HG03521 (cell line): ENCODE data around the gene GNB1L.

ENCODE experiments used
- ATAC-seq: cut with Tn5 transposase; IDR thresholded peaks from one replicate; pipeline ENCODE4 v1.9.1; 2021; ENCODE audit warnings: mild to moderate bottlenecking, moderate library complexity; ENCODE audit not compliant: unreplicated experiment

GNB1L gene

DNA sequence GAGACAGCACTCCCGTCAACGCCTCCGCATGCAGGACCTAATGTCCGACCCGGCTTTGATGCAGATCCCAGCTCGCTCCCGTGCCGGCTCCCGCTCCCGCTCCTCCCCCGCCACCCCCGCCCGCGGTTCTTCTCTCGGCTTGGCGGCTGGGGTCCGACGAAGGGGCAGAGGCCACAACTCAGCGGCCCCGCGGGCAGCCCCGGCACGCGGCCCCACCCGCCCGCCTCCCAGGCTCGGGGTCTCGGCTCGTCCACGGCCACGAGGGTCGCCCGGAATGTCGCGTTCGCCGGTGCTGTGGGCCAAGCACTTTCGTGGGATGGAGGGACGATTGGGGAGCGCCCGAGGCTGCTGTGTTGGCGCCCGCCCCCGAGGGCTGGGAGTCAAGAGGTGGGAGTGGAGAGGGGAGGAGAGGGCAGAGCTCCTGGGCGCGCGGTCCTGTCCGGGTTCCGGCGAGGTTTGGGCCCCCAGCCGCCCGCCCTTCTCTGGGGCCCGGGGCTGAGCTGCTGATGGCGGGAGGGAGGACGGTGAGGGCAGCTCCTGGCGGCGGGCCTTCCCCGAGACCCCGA is 99.4 kb downstream of the GNB1L start:
- ATAC-seq = no peak

DNA sequence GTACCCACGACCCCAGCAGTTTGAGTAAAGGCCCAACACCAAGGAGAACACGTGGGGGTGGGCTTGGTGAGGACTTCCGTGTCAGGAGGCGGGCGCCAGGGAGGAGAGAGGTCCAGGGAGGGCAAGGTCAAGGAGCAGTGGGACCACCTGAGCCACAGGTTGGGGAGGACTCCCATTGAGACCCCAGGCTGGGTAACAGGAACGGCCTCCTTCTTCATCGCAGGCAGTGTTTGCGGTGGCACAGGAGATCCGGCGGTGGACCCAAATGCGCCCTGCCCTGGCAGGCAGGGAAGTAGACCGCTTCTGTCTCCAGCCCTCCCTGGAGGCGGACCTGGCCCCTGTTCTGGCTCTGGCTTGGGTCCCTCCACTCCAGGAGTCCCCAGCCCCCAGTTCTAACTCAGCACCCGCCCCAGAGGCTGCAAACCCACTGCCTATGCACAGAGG is 100.0 kb downstream of the GNB1L start:
- ATAC-seq = no peak

DNA sequence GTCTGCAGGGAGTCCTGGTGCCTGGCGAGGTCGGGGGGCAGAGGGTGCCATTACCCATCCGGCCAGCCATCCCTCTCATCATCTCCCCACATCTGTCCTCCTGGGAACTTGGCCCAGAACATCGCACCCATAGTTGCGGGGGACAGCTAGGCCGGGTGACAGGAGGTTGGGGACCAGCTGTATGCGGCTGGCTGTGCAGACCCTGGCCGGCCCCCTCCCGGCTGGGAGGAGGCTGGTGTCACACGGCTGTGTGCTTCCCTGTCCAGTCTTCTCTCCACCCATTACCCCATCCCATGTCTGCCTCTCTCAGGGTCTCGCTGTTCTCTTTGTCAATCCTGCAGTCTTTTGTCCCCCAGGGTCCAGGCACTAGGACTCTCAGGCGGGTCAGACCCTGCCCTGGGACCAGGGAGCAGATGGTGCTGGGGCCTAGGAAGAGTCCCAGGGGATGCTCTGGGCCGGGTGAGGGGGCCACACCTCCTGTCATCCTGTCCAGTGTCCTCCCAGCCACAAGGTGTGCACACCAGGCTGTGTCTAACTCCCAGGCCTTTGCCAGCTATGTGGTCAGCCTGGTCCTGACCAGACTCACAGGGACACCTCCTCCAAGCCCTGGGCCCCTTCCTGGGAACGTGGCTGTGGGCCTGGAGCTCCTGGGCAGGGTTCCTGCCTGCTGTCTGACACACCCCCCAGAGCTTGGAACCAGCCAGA is 100.5 kb downstream of the GNB1L start:
- no peak for ATAC-seq

DNA sequence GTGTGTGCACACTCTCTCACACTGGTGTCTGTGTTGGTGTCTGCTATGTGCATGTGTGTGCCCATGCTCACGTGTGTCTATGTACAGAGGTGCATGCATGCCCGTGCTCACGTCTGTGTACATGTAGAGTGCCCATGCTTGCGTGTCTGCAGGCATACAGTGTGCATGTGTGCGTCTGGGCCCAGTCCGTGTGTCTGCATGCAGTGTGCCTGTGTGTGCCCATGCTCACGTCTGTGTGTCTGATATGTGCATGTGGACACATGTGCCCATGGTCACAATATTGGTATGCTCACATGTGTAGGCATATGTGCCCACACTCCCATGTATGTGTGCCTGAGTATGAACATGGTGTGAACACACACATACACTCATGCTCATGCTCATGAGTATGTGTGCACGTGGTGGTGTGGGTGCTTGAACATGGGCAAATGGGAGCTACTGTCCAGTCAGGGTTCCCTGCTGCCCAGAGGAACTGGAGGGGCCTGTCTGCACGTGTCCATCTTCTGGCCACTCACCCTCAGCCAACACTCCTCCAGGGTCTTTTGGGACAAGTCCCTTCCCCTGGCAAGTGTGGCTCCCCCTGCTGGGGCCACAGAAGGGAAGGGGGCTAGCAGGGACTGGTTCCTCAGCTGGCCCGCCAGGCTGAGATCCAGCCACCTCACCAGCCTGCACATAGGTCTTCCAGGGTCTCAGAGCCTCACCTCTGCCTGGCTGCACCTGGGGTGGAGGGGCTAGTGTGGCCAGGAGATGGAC is 101.4 kb downstream of the GNB1L start:
- no peak for ATAC-seq

DNA sequence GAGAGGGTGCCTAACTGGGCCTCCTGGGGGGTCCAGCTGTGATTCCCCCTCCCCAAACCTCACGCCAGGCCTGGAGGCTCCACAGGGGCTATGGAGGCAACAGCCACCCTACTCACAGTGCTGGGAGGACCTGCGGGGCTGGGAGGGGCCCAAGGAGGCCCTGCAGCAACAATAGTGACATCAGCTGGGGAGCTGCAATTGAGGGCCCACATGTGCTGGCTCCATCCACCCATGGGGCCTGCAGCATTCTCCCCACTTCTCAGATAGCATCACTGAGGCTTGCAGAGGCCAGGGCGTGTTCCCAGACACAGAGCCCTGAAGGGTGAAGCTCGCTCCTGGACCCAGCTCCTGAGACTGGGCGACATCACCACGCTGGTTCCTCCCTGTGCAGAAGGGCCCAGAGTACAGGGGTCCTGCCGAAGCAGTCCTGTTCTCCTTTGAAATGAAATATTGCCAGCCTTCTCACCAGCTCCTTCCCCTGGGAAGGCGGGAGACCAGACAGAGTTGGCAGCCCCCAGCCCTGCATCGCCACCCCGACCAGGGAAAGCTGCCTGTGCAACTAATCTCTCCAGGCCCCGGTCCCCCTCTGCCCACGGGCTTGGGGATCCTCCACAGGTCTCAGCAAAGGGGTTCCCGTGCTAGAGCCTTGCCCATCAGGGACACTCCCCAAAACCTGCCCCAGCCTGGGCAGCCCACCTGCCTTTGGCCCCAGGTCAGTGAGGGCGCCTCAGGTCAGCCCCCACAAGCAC is 103.0 kb downstream of the GNB1L start:
- no peak for ATAC-seq

DNA sequence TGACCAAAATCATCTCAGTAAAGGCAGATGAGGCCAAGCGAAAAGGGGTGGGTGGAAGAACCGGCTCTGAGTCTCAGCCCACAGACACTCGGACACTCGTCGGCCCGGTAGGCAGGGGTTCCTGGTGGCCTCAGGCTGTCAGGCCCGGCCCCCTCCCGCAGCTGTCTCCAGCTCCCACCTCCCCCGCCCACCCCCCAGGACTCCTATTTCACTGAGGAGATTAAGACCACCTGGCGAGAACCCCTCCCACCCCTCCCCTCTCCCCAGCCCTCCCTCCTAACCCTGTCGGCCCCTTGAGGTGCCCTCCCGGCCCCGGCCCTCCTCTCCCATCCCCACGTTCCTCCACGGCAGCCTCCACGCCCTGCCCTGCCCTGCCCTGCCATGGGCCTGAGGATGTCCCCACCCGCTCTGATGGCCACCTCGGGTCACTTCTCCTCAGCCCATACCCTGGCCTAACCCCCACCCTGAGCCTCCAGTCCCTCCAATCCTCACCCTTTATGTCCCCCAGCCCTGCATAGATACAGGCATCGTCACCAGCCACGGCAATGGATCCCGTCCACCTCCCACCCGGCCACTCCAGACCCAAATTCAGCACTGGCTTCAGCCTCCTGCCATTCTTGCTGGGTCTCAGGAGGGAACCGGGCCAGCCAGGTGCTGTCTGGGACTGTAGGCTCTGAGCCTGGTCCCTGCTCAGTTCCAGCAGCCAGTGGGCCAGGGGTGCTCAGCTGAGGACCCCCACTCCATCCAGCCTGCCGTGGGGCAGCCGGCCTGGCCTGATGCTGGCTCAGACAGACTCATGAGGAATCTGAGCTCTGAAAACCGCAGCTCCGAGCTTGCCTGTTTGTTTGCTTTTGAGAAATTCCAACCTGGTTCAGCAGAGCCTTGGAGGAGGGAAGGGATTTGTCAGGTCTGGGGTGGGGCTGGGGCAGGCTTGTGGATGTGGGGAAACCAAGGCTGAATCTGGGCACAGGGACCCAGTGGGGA is 103.9 kb downstream of the GNB1L start:
- no peak for ATAC-seq

DNA sequence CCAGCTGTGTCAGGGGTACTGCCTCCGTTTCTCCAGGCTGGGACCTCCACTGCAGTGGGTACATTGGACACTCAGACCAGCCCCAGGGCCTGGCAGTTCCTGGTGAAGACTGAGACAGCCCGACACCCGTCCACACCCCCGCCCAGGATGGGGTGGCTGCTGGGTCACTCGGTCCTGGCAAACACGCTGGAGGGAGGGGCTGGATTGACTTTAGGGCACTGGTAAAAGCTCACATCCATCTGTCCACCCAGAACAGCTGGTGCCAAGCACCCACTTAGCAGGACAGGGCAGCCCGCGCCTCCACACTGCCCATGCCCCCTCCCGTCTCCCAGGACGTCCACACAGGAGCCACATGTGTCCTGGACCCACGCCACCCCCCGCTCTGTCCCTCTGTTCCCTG is 104.8 kb downstream of the GNB1L start:
- no peak for ATAC-seq

DNA sequence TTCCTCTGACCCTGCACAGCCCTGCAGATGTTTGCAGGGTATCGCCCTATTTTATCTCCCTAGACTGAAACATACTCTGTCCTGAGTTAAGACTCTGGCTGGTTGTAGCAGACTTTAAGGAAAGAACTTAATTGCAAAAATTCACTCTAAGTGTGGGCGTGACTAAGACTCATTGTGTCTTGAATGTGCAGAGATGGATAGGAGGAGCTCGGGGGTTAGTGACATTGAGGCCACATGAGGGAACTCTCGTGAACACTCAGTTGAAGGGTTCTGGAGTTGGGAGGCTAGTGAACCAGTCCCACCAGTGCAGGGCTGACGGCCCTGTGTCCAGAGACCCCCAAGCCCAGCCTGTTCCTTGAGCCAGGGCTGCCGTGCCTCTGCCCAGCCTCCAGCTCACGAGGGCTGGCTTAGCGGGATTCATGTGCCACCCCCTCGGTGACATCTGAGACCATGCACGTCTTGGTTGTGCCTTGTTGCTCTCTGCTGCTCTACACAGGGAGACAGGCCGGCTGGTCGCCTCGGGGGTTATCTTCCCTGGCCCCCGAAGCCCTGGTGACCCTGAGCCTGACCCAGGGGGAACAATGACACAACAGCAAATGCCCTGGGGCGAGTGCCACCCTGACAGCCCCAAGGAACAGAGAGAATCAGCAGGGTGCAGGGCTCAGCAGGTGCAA is 105.5 kb downstream of the GNB1L start:
- ATAC-seq = no peak

DNA sequence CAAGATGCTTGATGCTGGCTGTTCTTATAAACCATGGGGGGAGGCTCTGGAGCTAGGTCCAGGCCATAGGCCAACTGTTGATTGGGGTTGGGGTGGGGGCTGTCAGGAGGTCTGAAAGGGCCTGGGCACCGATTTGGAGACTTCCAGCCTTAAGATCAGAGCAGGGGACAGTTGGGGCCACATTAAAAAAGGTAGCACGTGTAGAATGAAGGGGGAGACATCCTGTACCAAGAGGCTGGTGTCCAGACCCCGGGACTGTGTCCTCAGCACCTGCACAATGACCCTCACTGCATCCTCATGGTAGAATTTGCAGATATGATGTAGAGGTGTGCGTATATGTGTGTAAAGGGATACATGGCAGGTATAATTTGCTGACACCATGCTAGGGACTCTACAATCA is 106.5 kb downstream of the GNB1L start:
- ATAC-seq = no peak

DNA sequence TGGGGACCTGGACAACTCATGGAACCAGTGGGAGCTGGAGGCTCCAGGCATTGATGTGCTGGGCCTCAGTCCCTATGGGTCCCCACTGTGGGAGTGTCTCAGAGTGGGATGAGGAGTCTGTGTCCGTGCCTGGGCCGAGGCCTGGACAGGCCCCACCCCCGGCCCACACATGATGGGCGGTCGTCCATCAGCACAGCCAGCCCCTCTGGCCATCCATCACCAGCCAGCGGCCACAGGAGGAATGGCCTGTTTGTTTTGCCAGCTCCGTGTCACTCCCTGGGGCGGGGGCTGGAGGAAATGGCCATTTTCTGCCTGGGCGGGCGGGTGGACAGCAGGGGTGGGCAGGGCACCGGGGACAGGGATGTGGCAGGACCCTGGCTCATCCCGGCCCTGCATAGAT is 107.1 kb downstream of the GNB1L start:
- ATAC-seq = no peak

DNA sequence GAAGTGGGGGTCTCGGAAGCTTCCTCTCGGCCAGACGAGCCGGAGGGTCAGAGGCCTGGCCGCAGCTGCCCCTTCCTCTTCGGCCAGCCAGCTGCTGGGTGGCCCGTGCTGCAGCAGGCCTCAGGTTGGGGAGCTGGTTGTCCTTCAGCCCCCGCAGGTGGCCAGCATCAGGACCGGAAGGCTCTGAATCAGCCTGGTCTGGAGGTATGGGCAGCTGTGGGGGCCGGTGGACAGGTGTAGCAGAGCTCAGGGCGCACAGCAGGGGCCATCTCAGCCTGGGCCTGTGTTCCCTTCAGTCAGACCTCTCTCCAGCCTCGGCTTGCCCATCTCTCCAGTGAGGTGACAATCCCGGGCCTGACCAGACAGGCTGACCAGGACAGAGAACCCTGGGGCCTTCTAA is 107.9 kb downstream of the GNB1L start:
- ATAC-seq = no peak

DNA sequence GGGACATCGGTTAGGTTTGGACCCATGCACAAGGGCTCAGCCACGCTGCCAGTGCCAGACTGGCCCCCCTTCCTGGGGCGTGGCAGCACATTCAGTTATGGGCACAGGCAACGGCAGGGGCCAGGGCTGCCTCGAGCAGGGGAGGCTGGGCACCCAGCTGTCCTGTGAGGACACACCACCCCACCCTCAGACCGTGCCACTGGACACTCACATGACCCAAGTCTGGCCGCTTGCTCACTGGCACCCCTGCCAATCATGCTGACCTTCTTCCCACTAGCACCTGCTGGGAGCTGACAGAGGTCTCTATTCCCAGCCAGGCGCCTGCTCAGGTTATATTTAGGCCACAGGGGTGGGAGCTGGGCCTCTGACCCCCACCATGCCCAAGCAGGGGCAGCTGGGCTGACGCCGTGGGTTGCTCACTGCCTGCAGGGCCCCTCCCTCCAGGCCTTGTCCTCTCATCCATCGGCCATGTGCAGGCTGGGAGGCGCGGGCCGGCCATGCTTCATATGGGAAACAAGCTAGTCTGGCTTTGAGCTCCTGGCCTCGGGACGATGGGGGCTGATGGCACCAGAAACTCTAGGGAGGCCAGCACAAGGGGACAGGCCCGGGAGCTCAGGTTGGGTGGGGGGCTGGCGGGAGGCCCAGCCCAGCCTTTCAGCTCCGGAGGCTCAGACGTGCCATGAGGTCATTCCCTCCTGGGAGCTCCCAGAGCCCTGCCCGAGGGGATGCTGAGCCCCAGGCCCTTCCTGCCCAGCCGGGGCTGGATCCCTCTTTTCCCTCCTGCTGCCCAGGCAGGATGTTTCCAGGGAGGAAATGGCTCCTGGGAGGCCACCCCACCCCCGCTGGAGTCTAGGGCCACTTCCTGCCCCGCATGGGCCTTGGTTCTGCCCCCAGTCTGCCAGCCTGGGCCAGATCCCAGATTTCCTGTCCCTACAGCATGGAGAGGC is 109.2 kb downstream of the GNB1L start:
- no peak for ATAC-seq

DNA sequence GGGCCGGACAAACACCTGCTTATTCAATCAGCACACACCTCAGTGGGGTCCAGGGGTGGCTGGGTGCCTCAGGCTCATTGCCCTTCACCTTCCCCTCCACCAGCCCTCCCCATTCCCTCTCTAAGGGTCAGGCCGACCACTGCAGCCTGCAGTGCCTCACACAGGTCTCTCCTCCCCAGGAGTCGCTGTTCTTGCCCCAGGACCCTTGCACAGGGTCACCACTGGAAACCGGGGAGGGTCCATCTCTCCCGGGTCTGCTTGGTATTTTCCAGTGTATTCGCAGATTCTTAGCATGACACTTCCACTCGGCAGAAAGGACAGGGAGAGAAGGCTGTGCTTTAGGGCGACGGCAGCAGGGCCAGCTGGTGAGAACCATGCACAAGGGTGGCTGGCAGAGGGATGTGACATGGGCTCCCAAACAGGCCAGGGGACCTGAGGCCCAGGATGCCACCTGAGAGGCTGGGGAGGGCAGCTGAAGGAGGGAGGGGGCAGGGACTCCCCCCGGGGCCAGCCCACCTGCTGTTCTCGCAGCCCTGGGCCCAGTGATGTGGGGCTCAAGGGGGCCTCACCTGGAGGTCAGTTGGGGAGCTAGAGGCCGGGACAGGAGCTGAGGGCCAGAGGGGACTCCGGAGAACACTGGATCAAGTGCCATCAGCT is 110.2 kb downstream of the GNB1L start:
- ATAC-seq = no peak

DNA sequence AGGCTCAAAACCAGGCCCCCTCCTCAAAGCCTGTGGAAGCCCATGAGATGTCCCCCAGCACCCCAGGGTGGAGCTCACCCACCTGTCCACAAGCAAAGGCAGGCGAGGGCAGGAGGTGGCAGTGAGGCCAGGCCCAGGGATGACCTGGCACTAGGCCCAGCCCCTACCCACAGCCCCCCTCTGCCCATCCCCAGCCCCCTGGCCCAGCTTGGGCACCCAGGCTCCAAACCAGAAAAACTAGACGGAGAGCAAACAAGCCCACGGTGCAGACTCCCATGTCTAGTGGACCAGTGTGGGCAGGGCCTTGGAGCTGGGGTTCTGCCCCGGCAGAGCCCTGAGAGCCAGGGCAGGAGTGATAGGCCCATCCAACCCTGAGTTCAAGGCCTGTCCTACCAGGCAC is 111.0 kb downstream of the GNB1L start:
- no peak for ATAC-seq

DNA sequence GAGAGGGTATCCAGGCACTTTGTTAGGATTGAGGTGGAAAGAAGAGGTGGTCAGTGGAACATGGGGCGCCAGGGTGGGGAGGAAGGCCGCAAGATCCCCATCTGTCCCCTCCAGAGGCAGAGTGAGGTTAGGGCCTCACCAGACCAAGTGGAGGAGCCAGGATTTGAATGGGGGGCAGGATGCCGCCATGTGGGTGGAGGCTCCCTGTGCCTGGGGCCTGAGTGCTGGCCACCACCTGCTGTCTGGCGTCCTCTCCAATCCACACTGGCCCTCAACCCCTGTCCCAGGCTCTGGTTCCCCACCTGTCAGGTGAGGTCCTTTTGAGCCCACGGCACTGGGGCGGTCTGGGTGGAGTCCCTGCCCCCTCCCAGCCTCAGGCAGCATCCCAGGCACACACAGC is 111.6 kb downstream of the GNB1L start:
- ATAC-seq = no peak

DNA sequence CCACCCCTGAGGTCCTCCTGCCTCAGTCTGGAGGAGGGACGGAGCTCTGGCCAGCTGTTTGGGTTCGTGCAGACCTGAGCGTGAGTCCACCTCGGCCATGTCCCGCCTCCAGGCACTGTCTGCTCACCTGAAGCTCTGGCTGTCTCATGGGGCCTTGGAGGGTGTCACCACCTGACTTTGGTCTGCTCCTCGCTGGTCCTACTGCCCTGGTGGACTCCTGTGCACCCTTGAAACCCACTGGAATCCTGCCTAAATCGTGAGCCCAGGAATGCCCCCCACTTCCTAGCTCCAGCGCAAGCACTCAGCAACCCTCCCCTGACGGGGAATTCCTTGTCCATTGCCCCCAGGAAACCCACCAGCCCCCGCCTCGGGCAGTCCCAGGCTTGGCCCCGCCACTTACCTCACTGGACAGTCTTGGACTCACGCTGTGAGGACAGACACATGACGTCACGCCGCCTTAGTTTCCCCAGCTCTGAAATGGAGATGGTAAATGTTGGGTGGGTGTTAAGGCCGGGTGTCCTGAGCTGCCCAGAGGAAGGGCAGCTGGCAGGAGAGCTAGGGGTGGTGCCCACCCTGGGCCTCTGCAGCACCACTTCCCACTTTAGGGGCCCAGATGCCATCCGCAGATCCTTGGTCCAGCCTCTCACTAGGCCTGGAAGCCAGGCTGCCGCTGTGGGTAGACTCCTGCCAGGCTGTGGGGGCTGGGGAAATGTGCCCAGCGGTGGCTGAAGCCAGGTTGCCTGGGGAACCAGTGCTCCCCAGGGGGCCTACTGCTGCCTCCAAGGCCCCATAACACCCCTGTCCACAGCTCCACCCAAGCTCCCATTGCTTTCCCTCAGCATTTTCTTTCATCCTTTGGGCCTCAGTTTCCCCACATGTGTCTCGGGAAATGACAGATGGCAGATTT is 112.3 kb downstream of the GNB1L start:
- no peak for ATAC-seq

DNA sequence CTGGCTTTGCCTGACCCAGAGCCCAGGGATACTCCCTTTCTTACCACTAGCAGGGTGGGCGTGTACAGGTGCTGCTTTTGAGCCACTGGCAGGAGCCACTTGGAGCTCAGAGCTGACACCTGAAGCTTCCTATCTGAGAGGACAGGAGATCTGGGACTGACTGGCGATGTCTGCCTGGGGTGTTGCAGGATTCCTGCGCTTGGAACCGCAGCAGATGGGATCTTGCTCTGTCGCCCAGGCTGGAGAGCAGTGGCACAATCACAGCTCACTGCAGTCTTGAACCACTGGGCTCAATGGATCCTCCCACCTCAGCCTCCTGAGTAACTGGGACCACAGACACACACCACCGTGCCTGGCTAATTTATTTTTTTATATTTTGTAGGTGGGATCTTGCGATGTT is 113.6 kb downstream of the GNB1L start:
- ATAC-seq = no peak
